Vagina (tissue), 2 donors: Measurements from ENCODE around the gene CCDC92.
"Not testable (repeated sequence)": the region's sequence is repeated elsewhere in the genome, so short reads cannot be mapped to it uniquely, and the experiment has no call there.

Experiments
- POLR2AphosphoS5 ChIP-seq, 2 donors: sonication (generic); formaldehyde crosslinking; IDR thresholded peaks; one replicate each; pipeline ENCODE4 v1.9.0; 2017; ENCODE audit warnings: antibody characterized with exemption in 2 of 2, mild to moderate bottlenecking in 2 of 2, low read depth in 1 of 2; ENCODE audit not compliant: insufficient read depth in 1 of 2
- TF ChIP-seq, protein P1 (sequence below), 3 experiments: fragments of 450-650 bp in 2 of 3; fragments of 200-600 bp in 1 of 3; sonication (generic) in 1 of 3; IDR thresholded peaks; one replicate each; pipeline ENCODE4 v1.5.1; 2017 to 2019; ENCODE audit warnings: antibody characterized with exemption in 3 of 3, mild to moderate bottlenecking in 2 of 3, moderate library complexity in 2 of 3

DNA sequence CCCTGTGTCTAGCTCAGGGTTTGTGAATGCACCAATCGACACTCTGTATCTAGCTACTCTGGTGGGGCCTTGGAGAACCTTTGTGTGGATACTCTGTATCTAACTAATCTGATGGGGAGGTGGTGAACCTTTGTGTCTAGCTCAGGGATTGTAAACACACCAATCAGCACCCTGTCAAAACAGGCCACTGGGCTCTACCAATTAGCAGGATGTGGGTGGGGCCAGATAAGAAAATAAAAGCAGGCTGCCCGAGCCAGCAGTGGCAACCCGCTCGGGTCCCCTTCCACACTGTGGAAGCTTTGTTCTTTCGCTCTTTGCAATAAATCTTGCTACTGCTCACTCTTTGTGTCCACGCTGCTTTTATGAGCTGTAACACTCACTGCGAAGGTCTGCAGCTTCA is 25.1 kb downstream of the CCDC92 start:
- TF ChIP-seq, protein P1, sequence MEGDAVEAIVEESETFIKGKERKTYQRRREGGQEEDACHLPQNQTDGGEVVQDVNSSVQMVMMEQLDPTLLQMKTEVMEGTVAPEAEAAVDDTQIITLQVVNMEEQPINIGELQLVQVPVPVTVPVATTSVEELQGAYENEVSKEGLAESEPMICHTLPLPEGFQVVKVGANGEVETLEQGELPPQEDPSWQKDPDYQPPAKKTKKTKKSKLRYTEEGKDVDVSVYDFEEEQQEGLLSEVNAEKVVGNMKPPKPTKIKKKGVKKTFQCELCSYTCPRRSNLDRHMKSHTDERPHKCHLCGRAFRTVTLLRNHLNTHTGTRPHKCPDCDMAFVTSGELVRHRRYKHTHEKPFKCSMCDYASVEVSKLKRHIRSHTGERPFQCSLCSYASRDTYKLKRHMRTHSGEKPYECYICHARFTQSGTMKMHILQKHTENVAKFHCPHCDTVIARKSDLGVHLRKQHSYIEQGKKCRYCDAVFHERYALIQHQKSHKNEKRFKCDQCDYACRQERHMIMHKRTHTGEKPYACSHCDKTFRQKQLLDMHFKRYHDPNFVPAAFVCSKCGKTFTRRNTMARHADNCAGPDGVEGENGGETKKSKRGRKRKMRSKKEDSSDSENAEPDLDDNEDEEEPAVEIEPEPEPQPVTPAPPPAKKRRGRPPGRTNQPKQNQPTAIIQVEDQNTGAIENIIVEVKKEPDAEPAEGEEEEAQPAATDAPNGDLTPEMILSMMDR (IDR thresholded peaks at IDR 0.05) = not testable (repeated sequence)
- not testable (repeated sequence) for TF ChIP-seq POLR2AphosphoS5 (IDR thresholded peaks at IDR 0.05; ENCODE audit: insufficient read depth in 1 of 2, low read depth in 1 of 2)
